Stimulated activated CD8-positive, alpha-beta memory T cell treated with anti-CD3 and anti-CD28 coated beads, Interleukin-7, amount 100 ng/mL, for 48 hours (primary cell): ENCODE results near the gene MAGED4.
"Not testable (repeated sequence)": the region's sequence is repeated elsewhere in the genome, so short reads cannot be mapped to it uniquely, and the experiment has no call there.

ENCODE experiments used
- DNase-seq, 2 donors: peaks; one replicate each; pipeline ENCODE4 v3.0.0-alpha.2; 2020; ENCODE audit warnings: low read depth in 1 of 2; ENCODE audit errors: extremely low read depth in 1 of 2

MAGED4 gene, protein sequence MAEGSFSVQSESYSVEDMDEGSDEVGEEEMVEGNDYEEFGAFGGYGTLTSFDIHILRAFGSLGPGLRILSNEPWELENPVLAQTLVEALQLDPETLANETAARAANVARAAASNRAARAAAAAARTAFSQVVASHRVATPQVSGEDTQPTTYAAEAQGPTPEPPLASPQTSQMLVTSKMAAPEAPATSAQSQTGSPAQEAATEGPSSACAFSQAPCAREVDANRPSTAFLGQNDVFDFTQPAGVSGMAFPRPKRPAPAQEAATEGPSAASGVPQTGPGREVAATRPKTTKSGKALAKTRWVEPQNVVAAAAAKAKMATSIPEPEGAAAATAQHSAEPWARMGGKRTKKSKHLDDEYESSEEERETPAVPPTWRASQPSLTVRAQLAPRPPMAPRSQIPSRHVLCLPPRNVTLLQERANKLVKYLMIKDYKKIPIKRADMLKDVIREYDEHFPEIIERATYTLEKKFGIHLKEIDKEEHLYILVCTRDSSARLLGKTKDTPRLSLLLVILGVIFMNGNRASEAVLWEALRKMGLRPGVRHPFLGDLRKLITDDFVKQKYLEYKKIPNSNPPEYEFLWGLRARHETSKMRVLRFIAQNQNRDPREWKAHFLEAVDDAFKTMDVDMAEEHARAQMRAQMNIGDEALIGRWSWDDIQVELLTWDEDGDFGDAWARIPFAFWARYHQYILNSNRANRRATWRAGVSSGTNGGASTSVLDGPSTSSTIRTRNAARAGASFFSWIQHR

DNA sequence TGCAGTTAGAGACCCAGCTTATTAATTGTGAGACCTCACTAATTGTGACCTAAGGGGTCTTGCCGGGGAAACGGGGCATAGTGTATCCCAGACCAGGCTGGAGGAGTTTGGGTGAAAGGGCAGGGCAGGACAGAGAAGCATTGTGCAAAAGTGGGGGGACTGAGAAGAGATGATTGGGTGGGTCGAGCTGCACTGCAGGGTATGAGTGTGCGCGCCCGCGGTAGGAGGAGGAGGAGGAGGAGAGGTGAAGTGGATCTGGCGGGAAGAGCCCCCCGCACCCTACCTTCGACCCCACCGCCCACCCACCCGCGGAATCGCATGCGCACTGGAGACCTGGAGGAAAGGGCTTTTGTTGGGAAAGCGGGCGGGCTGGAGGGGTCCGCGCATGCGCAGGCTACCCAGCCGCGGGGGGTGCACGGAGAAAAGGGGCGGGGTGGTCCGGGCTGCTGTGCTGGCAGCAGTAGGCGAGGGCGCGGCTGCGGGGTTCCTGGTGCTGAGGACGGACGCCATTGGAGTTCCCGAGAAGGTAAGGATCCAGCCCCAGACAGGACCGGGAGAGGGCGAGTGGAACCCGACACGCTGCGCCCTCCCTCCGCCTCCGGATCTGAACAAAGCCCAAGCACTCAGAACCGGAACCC, at the start of gene MAGED4:
Gene MAGED4, plus strand, starts transcription at position 449 of the 638 bp plus-strand sequence. CDS start 1,035 bp downstream, outside the sequence.
- not testable (repeated sequence) for DNase-seq

DNA sequence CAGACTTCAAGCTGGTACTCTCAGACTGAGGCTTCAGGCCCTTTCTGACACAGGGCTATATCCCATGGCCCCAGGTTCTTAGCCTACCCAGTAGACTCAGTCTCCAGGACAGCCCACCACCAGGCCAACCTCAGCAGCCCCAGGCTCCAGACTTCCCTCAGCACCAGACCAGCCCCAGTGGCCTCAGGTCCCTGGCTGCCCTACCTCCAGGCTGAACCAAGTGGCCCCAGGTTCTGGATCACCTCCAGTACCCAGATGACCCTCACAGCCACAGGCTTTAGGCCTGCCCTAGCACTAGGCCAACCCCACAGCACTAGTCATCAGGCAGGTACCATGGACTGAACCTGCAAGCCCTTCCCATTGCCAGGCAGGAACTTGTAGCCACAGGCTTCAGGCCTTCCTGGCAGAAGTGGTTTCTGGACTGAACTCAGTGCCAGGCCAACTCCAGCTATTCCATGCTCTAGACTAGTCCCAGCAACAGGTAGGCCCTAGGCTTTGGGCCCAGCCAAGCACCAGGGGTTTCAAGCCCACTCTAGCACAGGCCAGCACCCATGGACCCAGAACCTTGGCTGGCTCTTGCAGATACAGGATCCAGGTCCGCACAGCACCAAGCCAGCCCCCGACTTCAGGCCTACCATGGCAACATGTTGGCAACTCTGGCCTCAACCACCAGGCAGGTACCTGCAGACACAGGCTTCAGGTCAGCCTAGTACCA, 45.7 kb upstream of the MAGED4 start:
- DNase-seq: no peak

DNA sequence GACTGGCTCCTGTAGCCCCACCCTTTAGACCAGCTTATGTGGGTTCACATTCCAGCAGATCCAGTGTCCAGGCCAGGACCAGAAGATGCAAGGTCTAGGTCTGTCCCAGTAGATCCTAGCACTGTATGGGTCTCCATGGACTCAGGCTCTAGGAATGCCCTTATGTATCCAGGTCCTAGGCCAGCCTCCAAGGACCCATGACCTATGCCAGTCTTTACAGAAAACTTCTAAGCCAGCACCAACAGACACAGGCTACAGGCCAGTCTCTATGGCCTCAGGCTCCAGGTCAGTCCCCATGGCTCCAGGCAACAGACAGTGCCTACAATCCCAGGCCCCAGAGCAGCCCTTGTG, 45.2 kb upstream of the MAGED4 start:
- DNase-seq: no peak

DNA sequence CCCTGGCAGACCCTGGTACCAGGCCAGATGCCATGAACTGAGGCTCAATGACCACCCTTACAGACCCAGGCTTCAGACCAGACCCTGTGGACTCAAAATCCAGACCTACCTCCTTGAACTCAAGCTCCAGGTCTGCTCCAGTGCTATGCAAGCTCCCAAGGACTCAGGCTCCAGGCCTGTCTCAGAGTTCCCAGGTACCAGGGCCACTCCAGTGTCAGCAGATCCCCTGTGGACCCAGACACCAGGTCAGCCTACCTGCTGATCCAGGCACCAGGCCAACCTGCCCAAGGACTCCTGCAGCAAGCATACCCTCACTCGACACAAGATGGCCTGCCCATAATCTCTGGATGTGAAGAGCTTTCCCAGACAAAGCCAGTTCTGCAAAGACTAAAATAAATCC, 44.7 kb upstream of the MAGED4 start:
- no peak for DNase-seq

DNA sequence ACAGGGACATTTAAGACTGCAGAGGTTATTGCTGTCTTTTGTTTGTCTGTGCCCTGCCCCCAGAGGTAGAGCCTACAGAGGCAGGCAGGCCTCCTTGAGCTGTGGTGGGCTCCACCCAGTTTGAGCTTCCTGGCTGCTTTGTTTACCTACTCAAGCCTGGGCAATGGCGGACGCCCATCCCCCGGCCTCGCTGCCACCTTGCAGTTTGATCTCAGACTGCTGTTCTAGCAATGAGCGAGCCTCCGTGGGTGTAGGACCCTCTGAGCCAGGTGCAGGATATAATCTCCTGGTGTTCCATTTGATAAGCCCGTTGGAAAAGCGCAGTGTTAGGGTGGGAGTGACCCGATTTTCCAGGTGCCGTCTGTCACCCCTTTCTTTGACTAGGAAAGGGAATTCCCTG, 34.0 kb upstream of the MAGED4 start:
- not testable (repeated sequence) for DNase-seq

DNA sequence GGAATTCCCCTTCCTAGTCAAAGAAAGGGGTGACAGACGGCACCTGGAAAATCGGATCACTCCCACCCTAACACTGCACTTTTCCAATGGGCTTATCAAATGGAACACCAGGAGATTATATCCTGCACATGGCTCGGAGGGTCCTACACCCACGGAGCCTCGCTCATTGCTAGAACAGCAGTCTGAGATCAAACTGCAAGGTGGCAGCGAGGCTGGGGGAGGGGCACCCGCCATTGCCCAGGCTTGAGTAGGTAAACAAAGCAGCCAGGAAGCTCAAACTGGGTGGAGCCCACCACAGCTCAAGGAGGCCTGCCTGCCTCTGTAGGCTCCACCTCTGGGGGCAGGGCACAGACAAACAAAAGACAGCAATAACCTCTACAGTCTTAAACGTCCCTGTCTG, 24.5 kb upstream of the MAGED4 start:
- not testable (repeated sequence) for DNase-seq

DNA sequence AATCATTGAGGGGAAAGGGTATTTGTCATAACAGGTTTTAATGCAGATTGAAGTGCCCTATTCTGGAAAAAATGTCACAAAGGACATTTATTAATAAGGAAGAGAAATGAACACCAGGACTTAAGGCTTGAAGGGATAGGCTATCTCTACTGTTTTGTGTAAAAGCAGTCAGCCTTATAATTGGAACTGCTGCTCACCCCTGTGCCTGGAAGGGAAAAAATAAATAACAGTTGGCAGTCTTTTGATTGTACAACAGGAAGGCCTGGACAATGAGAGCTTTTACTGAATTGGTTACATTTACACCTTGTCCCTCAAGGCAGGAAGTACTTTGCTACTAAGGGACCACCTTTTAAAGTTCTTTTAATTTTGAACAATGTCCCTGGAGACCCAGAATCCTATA, 17.8 kb upstream of the MAGED4 start:
- DNase-seq: no peak

DNA sequence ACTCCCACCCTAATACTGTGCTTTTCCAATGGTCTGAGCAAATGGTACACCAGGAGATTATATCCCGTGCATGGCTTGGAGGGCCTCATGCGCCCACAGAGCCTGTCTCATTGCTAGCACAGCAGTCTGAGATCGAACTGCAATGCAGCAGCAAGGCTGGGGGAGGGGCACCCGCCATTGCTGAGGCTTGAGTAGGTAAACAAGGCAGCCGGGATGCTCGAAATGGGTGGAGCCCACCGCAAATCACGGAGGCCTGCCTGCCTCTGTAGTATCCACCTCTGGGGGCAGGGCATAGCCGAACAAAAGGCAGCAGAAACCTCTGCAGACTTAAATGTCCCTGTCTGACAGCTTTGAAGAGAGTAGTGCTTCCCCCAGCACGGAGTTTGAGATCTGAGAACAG, 13.6 kb upstream of the MAGED4 start:
- DNase-seq: not testable (repeated sequence)

DNA sequence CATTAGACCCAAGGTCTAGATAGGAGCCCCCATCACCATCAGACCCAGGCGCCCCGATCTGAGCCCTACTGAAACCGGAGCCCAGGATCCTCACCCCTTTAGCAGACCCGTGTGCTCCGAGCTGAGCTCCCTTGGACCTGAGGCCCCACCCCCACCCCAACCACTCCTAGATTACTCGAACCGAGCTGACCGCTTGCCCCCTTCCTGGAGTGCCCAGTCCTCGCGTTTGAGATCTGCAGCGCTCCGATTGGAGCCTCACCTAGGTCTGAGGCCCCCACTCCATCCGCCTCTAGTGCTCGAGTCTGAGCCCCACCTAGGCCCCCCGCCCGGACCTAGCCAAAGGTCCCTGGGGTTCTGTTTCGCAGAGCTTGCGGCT, 378 bp downstream of the MAGED4 start:
- DNase-seq: not testable (repeated sequence)

DNA sequence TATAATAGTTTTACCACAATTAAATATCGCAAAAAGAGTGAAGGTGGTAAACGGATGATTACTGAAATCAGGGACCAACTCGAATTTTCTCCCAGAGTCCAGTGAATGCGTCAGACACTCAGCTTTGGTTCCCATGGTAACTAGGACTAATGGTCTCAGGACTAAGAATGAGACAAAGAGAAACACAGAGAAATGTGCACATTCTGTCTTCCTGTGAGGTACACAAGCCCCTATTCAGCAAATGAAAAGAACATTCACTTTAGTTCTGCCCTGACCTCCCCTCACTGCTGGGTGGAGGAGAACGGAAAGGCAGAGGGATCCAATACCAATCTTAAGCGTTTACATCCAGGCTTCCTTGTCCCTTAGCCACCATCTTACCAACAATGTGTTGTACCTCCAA, 26.7 kb downstream of the MAGED4 start:
- DNase-seq: not testable (repeated sequence)

DNA sequence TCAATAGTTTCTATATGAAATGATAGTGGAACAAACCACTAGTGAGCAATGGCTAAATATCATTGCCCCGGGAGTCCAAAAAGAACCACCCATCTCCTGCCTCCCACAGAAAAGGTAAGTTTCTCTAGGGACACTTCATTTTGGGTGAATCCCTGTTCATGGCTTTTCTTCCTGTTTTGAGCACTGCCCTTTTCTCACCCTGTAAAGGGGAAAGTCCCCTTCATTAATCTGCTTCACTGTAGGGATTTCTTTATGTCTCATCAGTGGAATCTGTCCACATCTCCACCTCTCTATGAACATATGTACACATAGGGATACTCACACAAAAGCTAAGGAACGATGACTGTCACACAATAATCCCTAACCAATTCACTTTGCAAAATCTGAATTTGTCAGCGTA, 28.6 kb downstream of the MAGED4 start:
- no peak for DNase-seq

DNA sequence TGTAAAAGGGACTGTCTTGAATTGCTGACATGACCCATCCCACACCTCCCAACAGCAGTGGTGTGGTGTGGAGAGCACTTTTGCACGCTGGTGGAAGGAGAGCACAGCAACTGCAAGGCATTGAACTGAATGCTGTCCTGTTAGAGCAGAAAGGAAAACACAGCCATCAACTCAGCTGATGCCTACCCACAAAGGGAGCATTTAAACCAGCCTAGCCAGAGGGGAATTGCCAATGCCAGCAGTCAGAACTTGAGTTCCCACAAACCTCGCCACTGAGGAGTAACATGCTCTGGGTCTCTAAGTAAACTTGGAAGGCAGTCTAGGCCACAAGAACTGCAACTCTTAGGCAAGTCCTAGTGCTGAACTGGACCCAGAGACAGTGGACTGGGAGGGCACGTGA, 31.9 kb downstream of the MAGED4 start:
- DNase-seq: no peak

DNA sequence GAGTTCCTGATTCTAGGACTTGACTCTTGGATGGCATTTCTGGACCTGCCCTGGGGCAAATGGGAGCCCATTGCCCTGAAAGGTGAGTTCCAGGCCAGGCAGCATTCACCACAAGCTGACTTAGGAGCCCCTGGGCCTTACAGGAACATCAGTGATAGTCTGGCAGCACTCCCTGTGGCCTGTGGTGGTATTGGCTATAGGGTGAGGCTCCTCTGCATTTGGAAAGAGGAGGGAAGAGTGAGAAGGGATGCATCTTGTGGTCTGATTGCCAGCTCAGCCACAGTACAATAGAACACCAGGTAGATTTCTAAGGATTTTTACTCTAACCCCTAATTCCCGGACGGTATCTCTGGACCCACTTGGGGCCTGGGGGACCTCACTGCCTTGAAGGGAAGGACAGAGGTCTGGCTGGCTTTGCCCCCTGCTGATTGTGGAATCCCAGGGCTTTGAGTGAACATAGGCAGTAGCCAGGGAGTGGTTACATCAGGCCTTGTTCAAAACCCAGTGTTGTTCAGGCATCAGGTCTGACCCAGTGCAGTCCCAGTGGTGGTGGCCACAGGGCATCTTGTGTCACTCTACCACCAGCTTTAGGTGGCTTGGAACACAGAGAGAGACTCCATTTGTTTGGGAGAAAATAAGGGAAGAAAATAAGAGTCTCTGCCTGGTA, 32.9 kb downstream of the MAGED4 start:
- DNase-seq: no peak

DNA sequence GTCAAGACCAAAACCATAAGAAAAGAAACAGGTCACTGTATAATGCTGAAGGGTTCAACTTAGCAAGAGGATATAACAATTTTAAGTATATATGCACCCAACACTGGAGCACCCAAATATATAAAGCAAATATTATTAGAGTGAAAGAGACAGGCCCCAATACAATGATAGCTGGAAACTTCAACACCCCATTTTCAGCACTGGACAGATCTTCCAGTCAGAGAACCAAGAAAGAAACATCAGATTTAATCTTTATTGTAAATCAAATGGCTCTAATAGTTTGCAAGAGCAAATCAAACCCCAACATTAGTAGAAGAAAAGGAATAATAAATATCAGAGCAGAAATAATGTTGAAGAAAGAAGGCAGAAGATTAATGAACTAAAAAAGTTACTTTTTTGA, 36.2 kb downstream of the MAGED4 start:
- no peak for DNase-seq
